ENCODE results near the gene CYB561D2. TPM values are rescaled to one million over a fixed set of nuclear protein-coding genes. Genes with fewer than 3 reads are reported as not detected.

The CYB561D2 gene
- polyA plus RNA-seq, 1 donor from 2014 or later, result 21.2 TPM

DNA sequence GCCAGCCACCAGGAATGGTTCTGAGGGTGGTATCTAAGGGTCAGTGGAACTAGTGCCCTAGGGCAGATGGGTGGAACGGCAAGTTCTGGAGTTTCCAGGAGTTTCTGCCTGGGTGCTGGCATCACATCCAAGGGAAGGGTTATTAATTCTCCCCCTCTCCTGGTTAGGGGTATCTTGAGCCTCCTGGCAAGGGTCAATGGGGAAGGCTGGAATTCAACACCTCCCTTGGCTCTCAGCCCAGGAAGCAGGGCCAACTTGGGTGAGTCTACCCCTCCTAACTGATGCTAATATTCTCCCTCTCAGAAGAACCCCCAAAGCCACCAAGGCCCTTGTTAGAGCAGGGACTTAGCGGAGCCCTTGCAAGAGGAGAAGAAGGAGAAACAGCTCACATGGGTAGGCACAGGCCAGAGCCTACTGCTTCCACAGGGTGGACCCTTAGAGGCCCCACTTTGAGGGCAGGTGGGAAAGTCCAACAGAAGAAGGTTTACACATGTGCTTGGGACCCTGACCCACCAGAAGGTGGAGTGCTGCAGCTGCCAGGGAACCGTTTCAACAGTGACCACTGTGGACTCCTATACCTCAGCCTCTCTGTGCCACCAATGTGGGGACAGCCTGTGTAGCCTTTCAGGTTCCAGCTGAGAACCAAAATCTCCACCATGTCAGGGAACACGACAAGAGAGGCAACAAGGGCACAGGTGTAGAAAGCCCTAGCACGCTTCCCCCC, 5.3 kb downstream of the CYB561D2 start:
- peaks cover 9% of the 10 kb centered on the region for H4K20me1 ChIP-seq (ENCODE audit: insufficient read depth)
- peak overlapping the region; percentile 21 for H3K9ac ChIP-seq (ENCODE audit: low read length)
- no peak overlapping the region for H3K27ac ChIP-seq (ENCODE audit: low read length)
- H3K4me2 ChIP-seq (ENCODE audit: low read length), result peak overlapping the region; percentile 73
- TF ChIP-seq RAD21 (conservative IDR thresholded peaks at IDR 0.05), result peak; percentile 30
- TF ChIP-seq SMC3 (conservative IDR thresholded peaks at IDR 0.05; ENCODE audit: poor library complexity), result peak; percentile 43
- TF ChIP-seq, protein P1, sequence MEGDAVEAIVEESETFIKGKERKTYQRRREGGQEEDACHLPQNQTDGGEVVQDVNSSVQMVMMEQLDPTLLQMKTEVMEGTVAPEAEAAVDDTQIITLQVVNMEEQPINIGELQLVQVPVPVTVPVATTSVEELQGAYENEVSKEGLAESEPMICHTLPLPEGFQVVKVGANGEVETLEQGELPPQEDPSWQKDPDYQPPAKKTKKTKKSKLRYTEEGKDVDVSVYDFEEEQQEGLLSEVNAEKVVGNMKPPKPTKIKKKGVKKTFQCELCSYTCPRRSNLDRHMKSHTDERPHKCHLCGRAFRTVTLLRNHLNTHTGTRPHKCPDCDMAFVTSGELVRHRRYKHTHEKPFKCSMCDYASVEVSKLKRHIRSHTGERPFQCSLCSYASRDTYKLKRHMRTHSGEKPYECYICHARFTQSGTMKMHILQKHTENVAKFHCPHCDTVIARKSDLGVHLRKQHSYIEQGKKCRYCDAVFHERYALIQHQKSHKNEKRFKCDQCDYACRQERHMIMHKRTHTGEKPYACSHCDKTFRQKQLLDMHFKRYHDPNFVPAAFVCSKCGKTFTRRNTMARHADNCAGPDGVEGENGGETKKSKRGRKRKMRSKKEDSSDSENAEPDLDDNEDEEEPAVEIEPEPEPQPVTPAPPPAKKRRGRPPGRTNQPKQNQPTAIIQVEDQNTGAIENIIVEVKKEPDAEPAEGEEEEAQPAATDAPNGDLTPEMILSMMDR (IDR thresholded peaks at IDR 0.05; ENCODE audit: poor library complexity, severe bottlenecking), result no peak
- H3K9me2 ChIP-seq (ENCODE audit: insufficient read depth, low read length), result no peaks in the 10 kb centered on the region
- peak overlapping the region; percentile 94 for H3K4me3 ChIP-seq (ENCODE audit: low read length)
- H3K9me3 ChIP-seq (ENCODE audit: low read length), result no peaks in the 10 kb centered on the region
- H3K27me3 ChIP-seq (ENCODE audit: insufficient read depth, low read depth, low read length), result no peaks in the 10 kb centered on the region
- H2AFZ ChIP-seq (ENCODE audit: low read depth, low read length), result no peak overlapping the region
- no peaks in the 10 kb centered on the region for H3F3A ChIP-seq (ENCODE audit: insufficient read depth, low read length, poor library complexity, severe bottlenecking)
- H3K79me2 ChIP-seq (replicated peaks; ENCODE audit: insufficient read depth, low read length), result peaks cover 38% of the 10 kb centered on the region
- H3K36me3 ChIP-seq (ENCODE audit: insufficient read depth, low read length), result no peaks in the 10 kb centered on the region

DNA sequence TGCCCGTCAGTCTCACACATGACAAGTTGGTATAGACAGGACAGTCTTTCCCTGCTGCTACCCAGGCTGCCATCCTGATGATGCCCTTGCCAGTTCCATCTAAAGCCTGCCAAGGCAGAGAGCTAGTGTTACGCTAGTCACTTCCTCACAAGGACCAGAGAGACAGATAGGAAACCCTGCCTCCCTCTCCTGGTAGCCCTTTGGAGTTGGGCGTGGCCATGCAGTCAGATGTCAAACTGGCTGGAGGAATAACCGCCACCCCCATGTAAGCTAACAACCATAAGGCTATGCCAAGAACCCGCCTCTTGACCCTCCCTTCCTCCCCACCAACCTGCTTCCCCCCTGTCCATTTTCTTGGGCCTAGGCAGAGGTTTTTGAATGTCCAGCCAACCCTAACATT, 5.9 kb downstream of the CYB561D2 start:
- Histone ChIP-seq H3K4me3 (ENCODE audit: low read length) (peak overlapping the region; percentile 94), H3K27me3 (ENCODE audit: insufficient read depth, low read depth, low read length) (no peaks in the 10 kb centered on the region), H4K20me1 (ENCODE audit: insufficient read depth) (peaks cover 9% of the 10 kb centered on the region), H2AFZ (ENCODE audit: low read depth, low read length) (no peak overlapping the region), H3K9ac (ENCODE audit: low read length) (peak overlapping the region; percentile 21), H3F3A (ENCODE audit: insufficient read depth, low read length, poor library complexity, severe bottlenecking) (no peaks in the 10 kb centered on the region), H3K4me2 (ENCODE audit: low read length) (peak overlapping the region; percentile 73), H3K9me2 (ENCODE audit: insufficient read depth, low read length) (no peaks in the 10 kb centered on the region), H3K36me3 (ENCODE audit: insufficient read depth, low read length) (no peaks in the 10 kb centered on the region), H3K9me3 (ENCODE audit: low read length) (no peaks in the 10 kb centered on the region), H3K79me2 (replicated peaks; ENCODE audit: insufficient read depth, low read length) (peaks cover 38% of the 10 kb centered on the region), H3K27ac (ENCODE audit: low read length) (no peak overlapping the region)
- TF ChIP-seq, protein P2, sequence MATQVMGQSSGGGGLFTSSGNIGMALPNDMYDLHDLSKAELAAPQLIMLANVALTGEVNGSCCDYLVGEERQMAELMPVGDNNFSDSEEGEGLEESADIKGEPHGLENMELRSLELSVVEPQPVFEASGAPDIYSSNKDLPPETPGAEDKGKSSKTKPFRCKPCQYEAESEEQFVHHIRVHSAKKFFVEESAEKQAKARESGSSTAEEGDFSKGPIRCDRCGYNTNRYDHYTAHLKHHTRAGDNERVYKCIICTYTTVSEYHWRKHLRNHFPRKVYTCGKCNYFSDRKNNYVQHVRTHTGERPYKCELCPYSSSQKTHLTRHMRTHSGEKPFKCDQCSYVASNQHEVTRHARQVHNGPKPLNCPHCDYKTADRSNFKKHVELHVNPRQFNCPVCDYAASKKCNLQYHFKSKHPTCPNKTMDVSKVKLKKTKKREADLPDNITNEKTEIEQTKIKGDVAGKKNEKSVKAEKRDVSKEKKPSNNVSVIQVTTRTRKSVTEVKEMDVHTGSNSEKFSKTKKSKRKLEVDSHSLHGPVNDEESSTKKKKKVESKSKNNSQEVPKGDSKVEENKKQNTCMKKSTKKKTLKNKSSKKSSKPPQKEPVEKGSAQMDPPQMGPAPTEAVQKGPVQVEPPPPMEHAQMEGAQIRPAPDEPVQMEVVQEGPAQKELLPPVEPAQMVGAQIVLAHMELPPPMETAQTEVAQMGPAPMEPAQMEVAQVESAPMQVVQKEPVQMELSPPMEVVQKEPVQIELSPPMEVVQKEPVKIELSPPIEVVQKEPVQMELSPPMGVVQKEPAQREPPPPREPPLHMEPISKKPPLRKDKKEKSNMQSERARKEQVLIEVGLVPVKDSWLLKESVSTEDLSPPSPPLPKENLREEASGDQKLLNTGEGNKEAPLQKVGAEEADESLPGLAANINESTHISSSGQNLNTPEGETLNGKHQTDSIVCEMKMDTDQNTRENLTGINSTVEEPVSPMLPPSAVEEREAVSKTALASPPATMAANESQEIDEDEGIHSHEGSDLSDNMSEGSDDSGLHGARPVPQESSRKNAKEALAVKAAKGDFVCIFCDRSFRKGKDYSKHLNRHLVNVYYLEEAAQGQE (IDR thresholded peaks at IDR 0.05; ENCODE audit: borderline replicate concordance), result no peak
- TF ChIP-seq EZH2 (IDR thresholded peaks at IDR 0.05; ENCODE audit: borderline replicate concordance, insufficient read depth, low read length, poor library complexity, severe bottlenecking), result no peak
- no peak for TF ChIP-seq EP300 (conservative IDR thresholded peaks at IDR 0.05; ENCODE audit: poor library complexity, severe bottlenecking)
- no peak for TF ChIP-seq SMC3 (conservative IDR thresholded peaks at IDR 0.05; ENCODE audit: poor library complexity)
- TF ChIP-seq POLR2AphosphoS5 (IDR thresholded peaks at IDR 0.05), result no peak
- TF ChIP-seq, protein P1 (IDR thresholded peaks at IDR 0.05; ENCODE audit: poor library complexity, severe bottlenecking), result no peak
- TF ChIP-seq MXI1 (conservative IDR thresholded peaks at IDR 0.05; ENCODE audit: poor library complexity, severe bottlenecking), result no peak
- no peak for TF ChIP-seq TAF1 (IDR thresholded peaks at IDR 0.05; ENCODE audit: low read depth)
- no peak for TF ChIP-seq RAD21 (conservative IDR thresholded peaks at IDR 0.05)

Data from neural cell (in vitro differentiated cells).